SK-N-MC (cell line): Measurements from ENCODE around the gene RNF215.

Source experiments
- DNase-seq: peaks from one replicate; pipeline ENCODE4 v3.0.0-alpha.2; 2011; ENCODE audit warnings: low read depth, low spot score
- H3K27ac ChIP-seq: fragments of 200-600 bp; sonication (generic); 2 replicates; pipeline ENCODE4 v1.5.1; 2016; ENCODE audit warnings: mixed run types
- H3K36me3 ChIP-seq: fragments of 200-600 bp; sonication (generic); 2 replicates; pipeline ENCODE4 v1.6.1; 2017; ENCODE audit warnings: antibody characterized with exemption, low read length, mixed read lengths; ENCODE audit not compliant: insufficient read depth
- H3K4me3 ChIP-seq: fragments of 200-600 bp; sonication (generic); 2 replicates; pipeline ENCODE4 v1.5.1; 2016
- H3K9ac ChIP-seq: fragments of 200-600 bp; sonication (generic); 2 replicates; pipeline ENCODE4 v1.8.0; 2017; ENCODE audit warnings: mixed run types, mixed read lengths; ENCODE audit not compliant: insufficient read length
- H3K9me3 ChIP-seq: fragments of 200-600 bp; sonication (generic); 2 replicates; pipeline ENCODE4 v1.6.1; 2017; ENCODE audit warnings: low read depth, mild to moderate bottlenecking, antibody characterized with exemption, low read length, moderate library complexity, mixed read lengths
- EZH2 ChIP-seq: fragments of 200-600 bp; sonication (generic); IDR thresholded peaks from one replicate; pipeline ENCODE4 v1.6.1; 2017; ENCODE audit warnings: antibody characterized with exemption
- FOXP2 ChIP-seq: optimal IDR thresholded peaks from 2 replicates; pipeline ENCODE3; 2011; ENCODE audit warnings: mild to moderate bottlenecking, moderate library complexity; ENCODE audit not compliant: insufficient read depth; ENCODE audit errors: extremely low read length, control extremely low read depth
- POLR2AphosphoS5 ChIP-seq: IDR thresholded peaks from 2 replicates; pipeline ENCODE4 v1.6.1; 2012; ENCODE audit warnings: mild to moderate bottlenecking, low read depth, low read length, borderline replicate concordance

RNF215 gene

GRCh38 chr22:30368420-30368819, 18.8 kb downstream of the RNF215 start:
- H3K9me3 ChIP-seq, result no peaks in the 10 kb centered on the region
- no peak for DNase-seq
- H3K36me3 ChIP-seq, result no peaks in the 10 kb centered on the region; the same call in 1 of the 2 replicates
- no peak overlapping the region for H3K9ac ChIP-seq
- H3K27ac ChIP-seq, result no peak overlapping the region
- TF ChIP-seq POLR2AphosphoS5, result no peak
- TF ChIP-seq FOXP2, result no peak
- no peak for TF ChIP-seq EZH2
- no peak overlapping the region for H3K4me3 ChIP-seq

DNA sequence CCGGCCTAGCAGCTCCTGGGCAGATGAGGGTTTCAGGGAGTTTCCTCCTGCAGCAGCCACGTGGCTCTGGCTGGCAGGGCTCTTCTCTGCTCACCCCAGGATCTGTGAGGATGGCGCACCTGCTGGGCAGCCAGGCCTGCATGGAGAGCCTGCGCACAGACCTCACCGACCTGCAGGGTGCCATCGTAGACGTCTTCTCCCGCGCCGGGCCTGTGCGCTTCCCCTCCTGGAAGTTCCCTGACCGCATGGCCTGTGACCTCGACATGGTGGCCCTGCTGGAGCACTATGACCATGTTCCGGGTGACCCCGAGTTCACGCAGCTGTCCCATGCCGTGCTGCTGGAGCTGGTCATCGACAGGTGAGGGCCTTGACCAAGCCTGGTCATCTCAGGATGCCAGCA, 21.3 kb downstream of the RNF215 start:
- H3K36me3 ChIP-seq, result no peaks in the 10 kb centered on the region; the same call in 1 of the 2 replicates
- no peak overlapping the region for H3K4me3 ChIP-seq
- no peak for TF ChIP-seq POLR2AphosphoS5
- no peak for TF ChIP-seq EZH2
- TF ChIP-seq FOXP2, result no peak
- H3K9ac ChIP-seq, result no peak overlapping the region
- no peak for DNase-seq
- no peaks in the 10 kb centered on the region for H3K9me3 ChIP-seq
- H3K27ac ChIP-seq, result no peak overlapping the region

GRCh38 chr22:30362651-30363281, 24.4 kb downstream of the RNF215 start:
- Histone ChIP-seq H3K9ac (no peak overlapping the region), H3K36me3 (no peaks in the 10 kb centered on the region; the same call in 1 of the 2 replicates), H3K27ac (no peak overlapping the region), H3K9me3 (no peaks in the 10 kb centered on the region), H3K4me3 (no peak overlapping the region)
- no peak for TF ChIP-seq EZH2
- TF ChIP-seq FOXP2, result no peak
- no peak for TF ChIP-seq POLR2AphosphoS5
- DNase-seq, result no peak

GRCh38 chr22:30361916-30362650, 25.1 kb downstream of the RNF215 start:
- DNase-seq, result no peak
- Histone ChIP-seq H3K9ac (no peak overlapping the region), H3K9me3 (no peaks in the 10 kb centered on the region), H3K36me3 (no peaks in the 10 kb centered on the region; the same call in 1 of the 2 replicates), H3K4me3 (no peak overlapping the region), H3K27ac (no peak overlapping the region)
- TF ChIP-seq POLR2AphosphoS5 (no peak), FOXP2 (no peak), EZH2 (no peak)

DNA sequence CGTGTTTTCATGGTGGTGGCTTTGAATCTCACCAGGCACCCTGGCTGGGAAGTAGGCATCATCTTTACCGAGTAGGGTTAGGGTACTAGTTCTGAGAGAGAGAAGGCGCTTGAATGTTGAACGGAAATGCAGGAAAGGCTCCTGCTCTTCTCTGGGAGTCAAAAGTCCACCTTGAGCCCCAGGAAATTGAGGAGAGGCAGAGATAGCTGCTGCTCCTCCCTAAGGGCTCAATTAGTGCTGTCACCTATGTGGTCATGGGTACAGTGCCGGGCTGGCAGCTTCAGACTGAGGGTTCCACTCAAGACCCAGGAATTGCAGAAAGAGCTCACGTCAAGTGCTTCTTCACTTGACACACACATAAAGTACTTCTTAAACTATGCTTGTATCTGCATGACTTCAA, 28.7 kb downstream of the RNF215 start:
- Histone ChIP-seq H3K9me3 (no peaks in the 10 kb centered on the region), H3K4me3 (no peak overlapping the region), H3K27ac (no peak overlapping the region), H3K9ac (no peak overlapping the region), H3K36me3 (peaks cover 10% of the 10 kb centered on the region; the same call in 1 of the 2 replicates)
- TF ChIP-seq POLR2AphosphoS5 (no peak), FOXP2 (no peak), EZH2 (no peak)
- no peak for DNase-seq

GRCh38 chr22:30357650-30358215, 29.5 kb downstream of the RNF215 start:
- Histone ChIP-seq H3K4me3 (peak overlapping the region; percentile 86), H3K9me3 (no peaks in the 10 kb centered on the region), H3K27ac (no peak overlapping the region), H3K36me3 (peaks cover 15% of the 10 kb centered on the region), H3K9ac (peak overlapping the region; percentile 94)
- DNase-seq, result no peak
- TF ChIP-seq EZH2, result no peak
- no peak for TF ChIP-seq POLR2AphosphoS5
- TF ChIP-seq FOXP2, result no peak

- TF ChIP-seq FOXP2 (no peak), POLR2AphosphoS5 (no peak), EZH2 (no peak)
- H3K36me3 ChIP-seq, result peaks cover 21% of the 10 kb centered on the region
- H3K9ac ChIP-seq, result peak overlapping the region; percentile 94
- H3K27ac ChIP-seq, result no peak overlapping the region
- no peak for DNase-seq
- H3K9me3 ChIP-seq, result no peaks in the 10 kb centered on the region
- H3K4me3 ChIP-seq, result peak overlapping the region; percentile 86
These were observed 30.0 kb downstream of the RNF215 start for GRCh38 chr22:30357236-30357570.

DNA sequence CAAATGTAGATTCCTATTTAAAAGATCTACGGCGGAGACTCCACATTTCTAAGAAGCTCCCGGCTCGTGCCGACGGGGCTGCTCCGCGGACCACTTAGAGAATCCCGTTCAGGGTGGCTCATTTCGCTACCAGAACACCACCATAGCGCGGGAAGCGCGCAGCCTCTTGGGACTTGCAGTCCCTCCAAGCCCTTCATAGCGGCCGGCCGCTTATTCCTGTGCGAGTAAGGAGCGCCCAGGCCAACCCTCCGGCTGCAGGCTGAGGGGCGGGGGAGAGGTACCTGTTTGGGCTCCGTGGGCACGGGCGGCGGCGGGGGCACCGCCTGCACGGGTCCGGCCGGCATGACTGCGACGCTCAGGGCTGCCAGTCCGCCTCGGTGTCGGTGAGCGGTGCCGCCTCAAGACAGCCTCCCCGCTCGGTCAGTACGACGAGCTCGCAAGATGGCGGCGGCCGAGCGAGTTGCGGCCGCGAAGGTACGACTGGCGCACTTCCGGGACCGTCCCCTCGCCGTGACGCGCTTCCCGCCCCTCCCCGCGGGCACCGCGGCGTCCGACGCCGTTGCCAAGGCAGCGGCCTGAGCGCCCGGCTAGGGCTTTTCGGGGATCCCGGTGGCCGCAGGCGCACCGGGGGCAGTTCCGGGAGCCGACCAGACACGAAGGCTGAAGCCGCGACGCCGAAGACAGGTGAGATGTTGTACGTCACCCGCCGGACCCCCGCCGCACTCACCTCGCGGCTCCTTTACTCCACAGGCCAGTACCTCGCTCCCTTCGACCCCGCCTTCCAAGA, 30.6 kb downstream of the RNF215 start, which contains the start of the genes CCDC157 and SF3A1:
CCDC157 (plus strand) TSS at position 559 of the 787 bp plus-strand sequence. CDS start 8,994 bp downstream, outside the sequence.
SF3A1 (minus strand) TSS at position 446 of the 787 bp plus-strand sequence; CDS start at position 344, 102 bp downstream.
- Histone ChIP-seq H3K36me3 (peaks cover 26% of the 10 kb centered on the region), H3K4me3 (peak within 1 kb of the TSS; percentile 86), H3K9ac (peak within 1 kb of the TSS; percentile 94), H3K27ac (peak within 1 kb of the TSS; percentile 66), H3K9me3 (no peaks in the 10 kb centered on the region)
- no peak for DNase-seq
- TF ChIP-seq FOXP2 (peak; percentile 39), POLR2AphosphoS5 (peak; percentile 87), EZH2 (no peak)
